GM18499 (cell line): ENCODE measurements around the gene NLGN4X.
"Not testable (repeated sequence)": the region's sequence is repeated elsewhere in the genome, so short reads cannot be mapped to it uniquely, and the experiment has no call there.

Source experiments
- ATAC-seq: cut with Tn5 transposase; IDR thresholded peaks from one replicate; pipeline ENCODE4 v1.9.1; 2021; ENCODE audit warnings: moderate number of reproducible peaks; ENCODE audit not compliant: insufficient read depth, unreplicated experiment

Gene NLGN4X

DNA sequence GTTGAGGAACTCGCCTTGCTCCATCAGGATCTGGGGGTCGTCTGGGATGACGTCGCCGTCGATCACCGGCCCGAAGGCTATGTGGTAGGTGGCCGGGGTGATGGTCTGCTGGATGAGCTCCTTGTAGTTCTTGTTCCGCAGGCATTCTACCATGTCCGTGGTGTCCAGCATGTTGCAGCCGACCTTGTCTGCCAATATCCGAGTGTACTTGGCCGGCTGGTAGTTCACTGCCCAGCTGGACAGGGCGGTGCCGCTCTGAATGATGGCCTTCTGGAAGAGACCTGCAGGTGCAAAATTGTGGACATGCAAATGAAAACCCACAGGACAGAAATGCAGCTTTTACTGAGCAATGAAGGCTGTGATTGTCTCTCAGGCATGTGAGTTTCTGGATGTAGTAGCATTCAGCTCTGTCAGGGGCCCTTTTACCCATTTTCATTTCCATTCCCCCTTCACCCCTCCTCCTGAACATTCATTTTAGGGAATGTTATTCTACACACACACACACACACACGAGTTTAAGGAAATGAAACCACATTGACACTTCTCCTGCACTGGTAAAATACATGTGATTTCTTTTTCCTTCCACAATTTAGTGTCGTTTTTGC lies 325.0 kb downstream of the NLGN4X start:
- not testable (repeated sequence) for ATAC-seq

DNA sequence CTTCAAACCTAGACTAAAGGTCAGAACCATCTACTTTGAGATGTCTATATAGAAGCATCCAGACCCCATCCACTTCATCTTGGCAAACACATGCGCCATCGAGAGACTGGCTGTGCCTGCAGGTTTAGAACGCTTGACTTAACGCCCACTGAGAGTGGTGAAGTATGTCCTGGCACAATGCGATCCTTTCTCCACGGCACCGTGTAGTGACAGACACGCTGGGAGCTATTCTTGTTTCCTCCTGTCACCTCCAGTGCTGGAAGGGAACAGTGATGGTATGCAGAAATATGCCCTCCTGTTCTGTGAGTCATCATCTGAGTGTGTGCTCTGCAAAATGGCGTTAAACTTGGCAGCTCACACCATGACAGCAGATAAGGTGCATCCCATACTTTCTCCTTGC lies 330.2 kb downstream of the NLGN4X start:
- ATAC-seq = no peak

DNA sequence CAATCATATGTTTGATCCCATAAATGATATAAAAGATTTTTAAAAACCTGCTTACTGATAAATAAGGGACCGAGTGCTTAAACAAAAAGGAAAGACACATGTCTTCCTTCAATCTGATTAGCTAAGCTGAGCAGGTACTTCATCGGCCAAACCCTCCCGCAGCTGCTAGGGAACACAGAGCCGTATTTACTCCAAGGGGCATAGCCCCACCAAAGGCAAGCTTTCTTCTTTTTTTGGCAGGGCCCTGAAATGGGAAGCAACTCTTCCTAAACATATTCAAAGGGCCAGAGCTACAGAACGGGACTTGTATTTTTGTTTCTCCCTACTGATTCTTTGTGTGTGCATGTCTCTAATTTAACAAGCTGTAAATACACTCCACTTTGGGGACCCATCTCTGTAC lies 337.3 kb downstream of the NLGN4X start:
- ATAC-seq = no peak

DNA sequence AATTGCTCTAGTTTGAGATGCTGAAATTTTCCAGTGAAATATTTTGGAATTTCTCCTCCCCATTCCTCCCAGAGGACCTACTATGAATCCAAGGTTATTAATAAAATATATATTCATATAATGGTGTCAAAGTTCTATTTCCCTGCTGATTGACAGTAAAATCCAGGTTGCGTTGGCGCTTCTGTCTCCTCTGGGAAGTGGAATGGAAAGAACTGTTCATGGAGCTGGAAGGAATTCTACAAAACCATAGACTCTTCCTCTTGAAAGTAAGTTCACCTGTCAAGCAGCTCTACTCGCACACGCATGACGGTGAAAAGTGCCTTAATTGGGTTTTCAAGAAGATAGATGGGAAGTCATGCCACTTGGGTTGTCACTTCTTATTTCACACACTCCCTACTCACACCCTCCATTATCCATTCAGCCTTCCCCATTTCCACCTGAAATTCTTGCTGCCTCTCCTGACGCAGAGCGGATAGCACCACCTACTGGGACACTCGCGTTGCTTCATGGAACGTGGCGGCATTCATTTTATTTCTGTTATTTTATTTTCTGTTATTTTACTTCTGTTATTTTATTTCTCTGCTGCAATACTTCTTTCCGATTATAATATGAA lies 351.6 kb downstream of the NLGN4X start:
- no peak for ATAC-seq

DNA sequence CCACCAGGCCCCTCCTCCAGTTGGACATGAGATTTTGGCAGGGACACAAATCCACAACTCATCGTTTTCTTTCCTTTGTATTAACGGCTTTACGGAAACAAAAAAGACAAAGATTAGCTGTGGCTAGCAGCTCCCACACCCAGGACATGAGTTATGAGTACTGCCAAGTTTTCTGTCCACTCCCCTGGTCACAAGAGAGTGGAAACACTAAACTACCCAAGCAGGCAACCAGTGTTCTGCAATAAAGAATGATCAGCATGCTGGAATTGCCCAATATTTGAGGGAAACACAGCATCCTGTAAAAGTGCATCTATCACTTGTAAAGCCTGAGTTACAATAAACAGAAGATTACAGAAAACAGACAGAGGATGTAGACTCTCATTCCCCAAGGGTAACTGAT lies 358.4 kb downstream of the NLGN4X start:
- no peak for ATAC-seq

DNA sequence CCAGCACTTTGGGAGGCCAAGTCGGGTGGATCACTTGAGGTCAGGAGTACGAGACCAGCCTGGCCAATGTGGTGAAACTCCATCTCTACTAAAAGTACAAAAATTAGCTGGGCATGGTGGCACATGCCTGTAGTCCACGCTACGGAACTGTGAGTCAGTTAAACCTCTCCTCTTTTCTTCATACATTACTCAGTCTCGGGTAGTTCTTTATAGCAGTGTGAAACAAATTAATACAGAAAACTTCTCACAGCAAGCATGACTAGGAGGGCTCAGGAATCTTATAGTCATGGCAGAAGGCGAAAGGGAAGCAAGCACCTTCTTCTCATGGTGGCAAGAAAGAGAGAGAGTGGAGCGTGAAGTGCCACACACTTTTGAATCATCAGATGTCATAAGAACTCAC lies 358.9 kb downstream of the NLGN4X start:
- ATAC-seq = no peak

DNA sequence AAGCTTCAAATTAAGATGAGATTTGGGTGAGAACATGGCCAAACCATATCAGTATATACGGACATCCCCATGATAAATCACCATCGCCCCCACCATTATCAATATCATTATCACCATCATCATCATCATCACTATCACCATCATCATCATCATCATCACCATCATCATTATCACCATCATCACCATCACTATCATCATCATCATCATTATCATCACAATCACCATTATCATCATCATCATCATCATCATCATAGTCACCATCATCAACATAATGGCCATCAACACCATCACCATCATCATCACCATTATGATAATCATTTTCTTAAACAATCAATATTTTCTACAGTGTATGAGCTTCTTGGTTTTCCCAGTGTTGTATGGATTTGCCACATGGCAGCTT lies 360.9 kb downstream of the NLGN4X start:
- no peak for ATAC-seq

DNA sequence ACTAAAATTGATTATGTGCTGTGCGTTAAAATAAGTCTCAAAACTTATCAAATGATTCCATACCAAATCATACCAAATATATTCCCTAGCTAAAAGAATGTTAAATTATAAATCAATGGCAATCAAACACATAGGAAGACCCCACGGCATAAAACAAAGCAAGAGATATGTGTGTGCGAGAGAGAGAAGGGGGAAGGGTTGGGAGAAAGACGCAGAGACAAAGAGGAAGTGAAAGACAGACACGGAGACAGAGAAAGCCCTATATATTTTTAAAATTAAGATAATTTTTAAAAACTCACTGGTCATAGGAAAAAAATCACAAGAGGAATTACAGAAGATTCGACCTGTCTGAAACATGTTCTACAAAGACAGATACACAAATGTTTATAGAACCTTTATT lies 371.4 kb downstream of the NLGN4X start:
- ATAC-seq = no peak

DNA sequence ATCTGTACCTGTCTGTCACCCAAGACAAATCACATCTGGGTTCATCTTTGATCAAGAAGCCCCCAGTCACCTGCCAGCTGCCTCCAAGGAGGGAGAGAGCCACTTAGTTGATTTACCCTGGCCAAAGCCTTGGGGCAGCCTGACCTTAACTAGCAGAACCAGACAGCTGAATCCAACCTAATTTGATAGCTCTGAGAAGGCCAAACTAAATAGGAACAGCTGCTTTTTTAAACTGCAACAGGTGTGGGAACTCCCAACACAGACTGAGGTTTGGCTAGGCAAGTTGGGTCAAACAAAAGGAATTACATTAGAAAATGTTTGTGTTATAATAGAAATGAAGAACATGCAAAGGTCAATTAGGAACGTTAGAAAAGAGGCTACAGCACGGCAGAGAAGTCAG lies 375.7 kb downstream of the NLGN4X start:
- no peak for ATAC-seq

DNA sequence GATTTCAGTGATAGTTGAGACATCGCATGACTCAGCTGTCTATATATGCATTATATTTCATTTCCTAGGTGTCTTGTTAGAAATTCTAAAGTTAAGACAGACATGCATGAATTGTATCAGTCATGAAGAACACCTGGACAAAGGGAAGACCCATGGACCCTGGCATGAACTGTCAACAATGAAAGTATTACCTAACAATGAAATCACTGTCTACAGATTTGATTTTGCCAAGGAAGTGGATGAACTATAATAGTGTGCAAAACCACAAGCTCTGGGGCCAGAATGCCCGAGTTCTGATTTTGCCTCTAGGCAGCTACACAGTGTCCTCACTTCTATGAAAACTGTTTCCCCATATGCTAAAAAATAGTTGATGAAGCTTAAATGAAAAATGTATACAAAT lies 386.1 kb downstream of the NLGN4X start:
- ATAC-seq = no peak
